GM21390 (cell line): ENCODE results near the gene ENG.
"Not testable (repeated sequence)": the region's sequence is repeated elsewhere in the genome, so short reads cannot be mapped to it uniquely, and the experiment has no call there.

Source experiments
- ATAC-seq: cut with Tn5 transposase; IDR thresholded peaks from one replicate; pipeline ENCODE4 v1.9.1; 2021; ENCODE audit not compliant: unreplicated experiment

The ENG gene

GRCh38 chr9:127846443-127847177 lies 7.8 kb downstream of the ENG start:
- ATAC-seq = no peak

GRCh38 chr9:127845619-127846018 lies 8.8 kb downstream of the ENG start:
- ATAC-seq = not testable (repeated sequence)

- ATAC-seq = no peak
Observed at GRCh38 chr9:127844821-127845359, 9.6 kb downstream of the ENG start.

GRCh38 chr9:127841087-127841835 lies 13.2 kb downstream of the ENG start:
- no peak for ATAC-seq

- ATAC-seq = no peak
Observed at GRCh38 chr9:127838375-127839078, 15.9 kb downstream of the ENG start.

- ATAC-seq = no peak
Observed at GRCh38 chr9:127837346-127837745, 17.1 kb downstream of the ENG start.

- not testable (repeated sequence) for ATAC-seq
Observed at GRCh38 chr9:127836561-127836960, 17.9 kb downstream of the ENG start.

- ATAC-seq = no peak
Observed at GRCh38 chr9:127835991-127836516, 18.4 kb downstream of the ENG start.

GRCh38 chr9:127833555-127833954 lies 20.9 kb downstream of the ENG start:
- ATAC-seq = no peak

- ATAC-seq = no peak
Observed at GRCh38 chr9:127832248-127832647, 22.2 kb downstream of the ENG start.

GRCh38 chr9:127829205-127829906 lies 25.1 kb downstream of the ENG start:
- ATAC-seq = no peak

- ATAC-seq = no peak
Observed at GRCh38 chr9:127828262-127829031, 26.0 kb downstream of the ENG start.

- no peak for ATAC-seq
Observed at GRCh38 chr9:127826253-127826913, 28.1 kb downstream of the ENG start.

- no peak for ATAC-seq
Observed at GRCh38 chr9:127825319-127826051, 29.0 kb downstream of the ENG start.

- ATAC-seq = no peak
Observed at GRCh38 chr9:127822108-127822507, 32.4 kb downstream of the ENG start.

- no peak for ATAC-seq
Observed at GRCh38 chr9:127818574-127818973, 35.9 kb downstream of the ENG start.

- no peak for ATAC-seq
Observed at GRCh38 chr9:127817881-127818434, 36.5 kb downstream of the ENG start.

GRCh38 chr9:127816728-127817127 lies 37.7 kb downstream of the ENG start:
- no peak for ATAC-seq
